ENCODE measurements around the gene MICU1.
"Not testable (repeated sequence)": the region's sequence is repeated elsewhere in the genome, so short reads cannot be mapped to it uniquely, and the experiment has no call there.

MICU1 gene

DNA sequence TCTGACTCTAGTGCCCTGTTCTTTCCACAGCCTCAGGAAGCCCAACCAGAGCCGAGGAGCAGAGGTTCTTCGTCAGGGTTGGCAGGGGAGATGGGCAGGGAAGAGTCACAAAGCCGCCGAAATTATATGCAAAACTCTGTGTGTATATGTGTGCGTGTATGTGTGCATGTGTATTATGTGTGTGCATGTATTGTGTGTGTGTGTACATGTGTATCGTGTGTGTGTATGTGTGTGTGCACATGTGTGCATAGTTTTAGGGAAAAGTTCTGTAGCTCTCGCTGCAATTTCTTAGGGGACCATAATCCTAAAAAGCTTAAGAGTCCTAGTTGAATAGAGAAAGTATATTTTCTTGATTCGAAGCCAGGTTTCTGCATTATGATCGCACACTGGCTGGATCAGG lies 288.2 kb downstream of the MICU1 start:
- no peak for DNase-seq

DNA sequence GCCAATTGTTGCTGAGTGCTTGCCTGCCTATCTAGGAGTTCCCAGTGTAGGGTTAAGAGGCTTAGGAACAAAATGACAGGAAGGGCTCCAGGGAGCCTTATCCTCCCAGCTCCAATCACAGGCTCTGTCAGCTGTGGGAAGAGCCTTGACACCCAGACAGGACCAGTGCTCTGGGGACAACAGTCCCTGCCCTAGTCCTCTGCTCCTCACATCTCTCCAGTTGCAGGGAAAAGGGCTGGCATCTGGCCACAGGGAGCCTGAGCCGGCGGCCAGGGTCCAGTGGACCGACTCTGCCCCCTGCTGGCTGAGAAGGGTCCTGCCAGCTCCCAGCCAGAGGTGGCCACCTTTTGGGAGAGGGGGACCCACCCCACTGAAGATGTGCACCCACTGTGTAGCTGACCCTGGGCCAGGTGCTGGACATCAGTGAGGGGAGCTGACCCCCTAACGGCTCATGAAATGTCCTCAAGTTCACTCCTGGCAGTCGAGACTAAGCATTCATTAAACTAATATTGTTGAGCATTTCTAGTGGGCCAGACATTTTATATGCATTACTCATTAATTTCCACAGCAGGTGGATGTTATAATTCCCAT lies 288.7 kb downstream of the MICU1 start:
- peak; percentile 73 for DNase-seq

DNA sequence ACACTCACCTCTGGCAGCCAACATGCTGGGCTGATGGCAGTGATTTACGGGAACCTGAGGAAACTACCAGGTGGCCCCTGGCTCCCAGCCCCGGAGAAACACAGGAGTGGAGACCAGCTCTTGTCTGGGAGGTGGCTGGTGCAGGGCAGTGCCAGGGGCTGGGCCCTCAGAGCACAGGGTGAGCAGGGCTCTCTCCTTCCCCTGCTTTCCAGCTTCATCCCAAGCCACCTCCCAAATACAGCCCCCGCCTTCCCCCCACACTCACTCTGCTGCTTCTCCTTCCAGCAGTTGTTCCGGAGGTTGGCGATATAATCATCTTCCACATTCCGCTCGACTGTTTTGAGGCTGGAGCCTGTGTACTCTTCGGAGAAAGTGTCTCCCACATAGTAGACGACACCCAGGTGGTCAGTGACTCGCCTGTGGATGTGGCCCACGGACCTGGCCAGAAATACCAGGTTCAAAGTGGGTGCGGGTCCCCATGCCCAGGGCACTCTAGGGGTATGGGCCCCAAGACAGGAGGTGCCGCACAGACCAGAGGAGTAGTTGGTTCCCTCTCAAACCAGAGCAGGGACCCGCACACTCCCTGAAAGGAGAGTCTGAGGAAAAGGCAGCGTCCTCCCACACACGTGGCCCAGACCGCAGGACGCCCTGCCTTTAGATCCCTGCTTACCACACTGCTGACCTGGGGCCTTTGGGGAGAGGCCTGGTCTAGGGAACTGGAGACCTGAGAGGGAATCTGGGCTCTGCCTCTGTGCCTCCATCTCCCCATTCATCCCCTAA lies 289.4 kb downstream of the MICU1 start:
- DNase-seq: no peak

DNA sequence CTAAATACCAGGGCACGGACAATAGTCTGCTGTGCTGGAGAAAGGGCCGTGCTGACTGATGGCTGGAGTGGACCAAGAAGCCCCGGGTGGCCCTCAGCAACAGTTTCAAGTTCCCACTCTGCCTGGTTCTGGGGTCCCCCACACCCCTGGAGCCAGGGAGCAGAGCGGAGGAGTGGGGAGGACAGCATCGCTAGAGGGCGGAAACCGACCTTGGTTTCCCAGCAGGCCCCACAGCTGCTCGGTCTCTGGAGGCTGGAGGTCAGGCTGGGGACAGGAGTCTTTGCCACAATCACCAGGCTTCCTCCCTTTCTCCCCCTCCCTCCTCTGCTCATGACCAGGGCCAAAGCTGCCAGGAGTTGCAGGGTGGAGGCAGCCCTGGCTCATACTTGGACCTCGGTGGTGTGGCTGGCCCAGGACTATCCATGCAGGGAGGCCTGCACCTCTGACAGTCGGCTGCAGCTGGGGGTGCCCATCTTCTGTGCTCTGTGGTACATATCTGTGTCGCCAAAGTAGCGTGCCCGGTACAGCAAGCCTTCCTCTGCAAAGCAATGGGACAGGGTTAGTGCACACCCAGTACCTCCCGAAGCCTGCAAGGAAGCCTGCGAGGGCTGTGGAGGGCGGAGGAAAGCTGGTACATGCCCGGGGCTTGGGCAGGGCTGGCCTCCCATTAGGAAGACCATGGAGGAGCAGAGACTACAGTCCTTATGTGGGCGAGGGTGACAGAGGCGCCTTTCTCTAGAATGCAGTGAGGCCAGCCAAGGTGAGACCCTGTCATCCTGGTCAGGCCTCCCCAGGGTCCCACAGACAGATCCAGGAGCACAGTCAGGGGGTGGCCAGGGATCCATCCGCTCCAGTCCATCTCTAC lies 290.3 kb downstream of the MICU1 start:
- DNase-seq: no peak

DNA sequence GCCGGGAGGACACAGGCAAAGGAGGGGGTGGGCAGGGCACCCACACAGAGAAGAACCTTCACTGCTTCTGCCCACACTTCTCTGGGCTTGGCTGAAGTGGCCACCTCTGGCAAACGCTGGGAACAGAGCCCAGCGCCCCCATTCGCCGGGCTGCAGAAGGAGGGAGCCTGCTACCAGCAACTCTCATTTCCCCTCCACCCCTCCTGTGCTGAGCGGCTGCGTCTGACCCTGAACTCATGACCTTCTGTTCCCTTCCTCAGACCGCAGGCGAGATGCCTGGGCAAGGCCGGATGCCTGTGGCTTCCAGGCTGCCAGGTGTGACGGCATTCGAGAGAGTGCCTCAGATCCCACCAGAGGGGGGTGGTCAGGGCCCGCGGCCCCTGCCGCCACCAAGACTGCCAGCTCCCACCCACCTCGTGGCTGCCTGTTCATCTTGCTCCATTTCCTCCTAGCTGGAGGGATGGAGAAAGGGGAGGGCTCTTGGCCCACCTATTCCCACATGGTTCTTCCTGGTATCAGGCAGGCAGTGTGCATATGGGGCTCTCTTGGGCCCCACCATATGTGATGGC lies 291.0 kb downstream of the MICU1 start:
- peak; percentile 71 for DNase-seq

DNA sequence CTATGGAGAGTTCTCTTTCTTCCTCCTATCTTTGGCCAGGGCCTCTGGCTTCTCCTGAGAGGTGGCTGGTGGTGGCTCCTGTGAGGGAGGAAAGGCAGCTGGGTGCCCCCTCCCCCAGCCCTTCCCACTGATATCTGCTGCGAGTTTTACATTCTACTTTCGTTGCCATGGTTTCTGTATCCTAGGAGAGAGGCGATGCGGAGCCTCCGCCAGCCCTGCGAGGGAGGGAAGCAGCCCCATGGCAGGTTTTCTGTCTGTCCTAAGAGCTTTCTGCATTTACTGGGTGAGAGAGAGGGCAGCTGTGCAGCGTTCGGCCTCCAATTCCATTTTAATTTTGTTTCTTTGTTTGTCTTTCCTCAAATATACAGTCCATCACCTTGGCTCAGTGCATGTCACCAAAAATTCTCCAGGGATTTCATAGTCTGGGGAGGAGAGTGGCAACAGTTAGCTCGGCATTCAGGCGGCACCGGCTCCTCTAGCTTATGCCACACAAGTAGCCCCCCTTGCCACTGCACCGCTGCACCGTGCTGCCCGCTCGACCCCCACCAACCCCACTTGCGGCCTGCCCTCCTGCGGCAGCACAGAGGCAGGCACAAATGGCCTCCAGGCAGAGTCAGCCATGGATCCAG lies 291.6 kb downstream of the MICU1 start:
- no peak for DNase-seq

DNA sequence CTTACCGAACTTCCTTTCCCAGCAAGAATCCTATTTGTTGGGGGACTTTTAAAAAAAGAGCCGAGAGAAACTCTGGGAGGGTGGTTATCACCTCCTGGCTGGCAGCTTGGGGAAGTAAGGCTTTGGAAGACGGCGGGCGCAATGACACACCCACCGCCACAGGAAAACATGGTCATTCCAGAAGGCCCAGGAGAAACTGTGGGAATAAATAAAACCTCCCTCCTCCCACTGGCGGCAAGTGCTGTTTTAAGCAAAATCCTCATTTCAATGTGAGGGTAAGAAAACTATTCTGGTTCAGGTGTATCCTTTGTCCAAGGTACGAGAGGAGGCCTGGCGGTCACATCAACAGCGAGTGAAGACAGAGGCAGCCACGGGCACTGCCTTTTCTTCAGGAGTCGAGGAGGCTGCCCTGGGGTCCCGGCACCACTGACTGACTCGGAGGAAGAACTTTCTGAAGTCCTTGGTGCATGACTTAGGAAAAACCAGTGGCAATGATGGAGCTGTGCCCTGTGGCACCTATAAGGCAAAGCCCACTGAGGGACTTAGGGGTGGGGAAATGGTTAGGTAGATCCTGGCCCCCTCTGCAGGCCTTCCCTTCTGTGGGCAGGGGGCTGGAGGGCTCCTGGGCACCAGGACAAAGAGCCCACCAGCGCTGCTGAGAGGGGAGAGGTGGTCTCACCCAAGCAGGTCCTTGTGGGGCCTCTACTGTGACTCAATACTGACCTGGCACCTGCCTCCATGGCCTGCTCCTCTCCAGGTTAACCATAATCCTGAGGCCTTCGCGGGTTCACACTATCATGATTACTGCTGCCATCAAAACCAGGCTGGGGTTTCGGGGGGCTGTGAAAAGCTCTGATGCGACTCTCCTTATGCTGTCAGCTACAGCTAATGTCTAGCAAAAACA lies 292.5 kb downstream of the MICU1 start:
- DNase-seq: no peak

DNA sequence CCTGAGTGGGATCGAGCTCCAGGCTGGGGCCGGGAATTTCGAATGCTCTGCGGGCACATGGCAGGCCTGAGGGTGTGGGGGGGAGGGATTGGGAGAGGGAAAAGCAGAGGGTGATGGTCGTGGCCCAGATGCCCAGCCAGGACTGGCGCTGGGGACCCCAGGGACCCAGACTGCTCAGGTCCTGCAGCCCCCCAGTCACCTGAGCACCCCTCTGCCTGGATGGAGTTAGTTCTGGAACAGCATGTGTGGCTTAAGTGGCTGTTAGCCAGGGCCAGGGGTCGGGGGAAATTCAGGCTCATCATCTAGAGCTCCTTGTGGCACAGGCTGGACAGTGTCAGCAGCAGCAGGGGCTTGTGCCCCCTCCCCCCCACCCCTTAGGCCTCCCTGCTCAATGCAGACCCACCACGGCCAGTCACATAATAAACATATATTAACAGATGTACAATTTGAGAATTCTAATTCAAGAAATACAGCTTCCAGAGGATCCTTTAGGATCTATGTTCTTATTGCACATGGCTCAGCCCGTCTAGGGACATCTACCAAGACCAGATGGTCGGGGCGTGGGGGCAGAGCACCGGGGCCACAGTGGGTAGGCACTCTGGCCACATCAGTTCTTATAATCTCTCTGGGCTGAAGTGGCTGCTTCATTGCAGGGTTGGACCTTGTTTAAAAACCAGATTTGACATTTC lies 293.3 kb downstream of the MICU1 start:
- DNase-seq: no peak

DNA sequence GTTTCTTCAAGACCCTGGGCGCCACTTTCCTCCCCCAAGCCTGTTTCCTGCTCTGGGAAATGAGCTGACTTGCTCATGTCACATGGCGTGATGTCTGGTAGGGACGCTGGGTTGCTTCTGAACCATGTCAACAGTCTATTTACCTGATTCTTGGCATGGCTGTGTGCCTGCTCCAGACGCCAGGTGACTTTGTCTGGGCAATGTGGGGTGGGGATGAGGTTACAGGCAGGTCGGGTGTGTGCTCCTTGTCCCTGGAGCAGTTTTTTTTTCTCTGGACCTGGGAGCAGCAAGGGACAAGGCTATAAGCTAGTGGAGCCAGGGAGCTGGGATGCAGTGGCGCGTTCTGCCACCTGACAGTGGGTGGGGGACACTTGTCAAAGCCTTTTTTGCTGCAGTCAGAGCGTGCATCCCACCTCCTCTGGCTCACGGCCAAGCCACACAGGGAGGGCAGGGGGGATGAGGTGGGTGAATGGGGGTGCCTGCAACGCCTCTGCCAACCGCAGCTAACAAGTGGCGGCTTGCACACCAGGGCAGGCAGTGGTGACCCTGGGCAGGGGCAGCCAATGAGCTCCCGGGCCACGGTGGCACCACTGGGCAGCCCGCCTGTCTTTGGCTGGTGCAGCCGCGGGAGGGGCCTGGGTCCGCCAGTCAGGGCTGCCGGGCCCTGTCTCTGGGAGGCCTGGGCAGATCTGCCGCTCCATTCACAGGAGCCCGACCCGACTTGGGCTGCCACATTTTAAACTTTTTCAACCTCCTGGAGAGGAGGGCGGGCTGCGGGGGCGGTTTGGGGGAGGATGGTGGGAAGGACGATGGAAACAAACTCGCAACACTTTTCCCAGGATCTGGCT lies 294.1 kb downstream of the MICU1 start:
- peak; percentile 82 for DNase-seq

DNA sequence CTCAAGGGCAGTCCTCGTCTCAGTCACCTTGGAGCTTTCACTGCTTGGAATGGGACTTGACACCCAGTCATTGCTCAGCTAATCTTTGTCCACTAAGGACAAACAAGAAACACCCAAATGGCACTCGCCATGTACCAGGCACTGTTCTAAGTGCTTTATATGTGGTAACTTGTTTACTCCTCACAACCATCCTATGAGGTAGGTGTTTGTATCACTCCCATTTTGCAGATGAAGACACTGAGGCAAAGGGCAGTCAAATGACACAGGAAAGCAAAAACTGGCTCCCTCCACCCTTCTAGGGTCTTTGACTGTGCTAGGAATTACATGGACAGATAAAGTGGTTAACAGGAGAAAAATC lies 295.8 kb downstream of the MICU1 start:
- no peak for DNase-seq

DNA sequence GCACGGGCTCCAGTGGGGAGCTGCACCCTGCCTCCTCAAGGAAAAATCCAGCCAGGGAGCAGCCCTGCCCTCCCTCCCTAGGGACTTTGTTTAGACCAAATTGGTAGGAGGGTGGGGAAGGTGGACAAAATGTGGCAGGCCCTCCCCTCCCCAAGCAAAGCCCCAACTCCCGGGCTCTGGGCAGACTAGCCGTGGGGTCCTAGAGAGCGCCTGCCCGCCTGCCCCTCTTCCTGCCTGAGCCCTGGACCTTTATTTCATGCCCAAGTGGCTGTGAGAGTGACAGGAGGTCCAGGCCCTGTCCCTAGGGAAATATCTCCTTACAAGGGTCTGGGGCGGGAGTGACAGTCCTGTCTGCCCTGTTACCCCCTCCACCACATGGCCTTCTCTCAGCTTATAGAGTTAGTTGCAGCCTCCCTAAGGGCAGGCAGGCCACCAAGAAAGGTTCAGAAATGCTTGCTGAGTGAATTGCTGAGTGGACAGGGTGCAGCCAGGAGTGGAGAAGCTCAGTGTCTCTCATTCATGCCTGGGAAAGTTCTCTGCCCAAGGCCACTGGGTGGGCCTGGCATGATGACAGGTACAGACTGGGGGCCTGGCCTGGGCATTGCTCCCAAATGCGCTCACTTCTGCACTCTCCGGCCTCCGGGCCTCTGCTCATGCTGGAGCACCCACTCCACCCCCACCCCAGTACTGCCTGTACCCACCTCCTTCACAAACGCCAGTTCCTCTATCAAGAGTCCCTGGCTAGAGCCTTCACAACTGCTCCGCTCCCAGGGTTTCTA lies 296.4 kb downstream of the MICU1 start:
- DNase-seq: no peak

DNA sequence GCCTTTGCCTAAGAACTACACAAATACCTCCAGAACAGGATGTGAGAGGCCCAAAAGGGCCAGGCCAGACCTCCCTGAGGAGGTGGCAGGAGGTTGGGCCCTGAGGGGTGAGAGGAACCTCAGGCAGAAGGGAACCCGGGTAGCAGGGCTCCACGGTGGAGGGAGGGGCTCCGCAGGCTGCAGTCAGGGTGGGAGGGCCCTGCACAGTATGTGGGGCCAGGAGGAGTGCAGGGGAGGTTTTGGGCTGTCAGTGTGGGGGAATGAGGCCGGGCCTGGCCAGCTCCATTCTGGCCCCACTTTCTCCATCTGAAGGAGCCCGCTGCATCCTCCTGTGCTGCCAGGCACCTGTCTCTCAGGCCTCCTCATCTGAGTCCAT lies 297.1 kb downstream of the MICU1 start:
- DNase-seq: no peak

DNA sequence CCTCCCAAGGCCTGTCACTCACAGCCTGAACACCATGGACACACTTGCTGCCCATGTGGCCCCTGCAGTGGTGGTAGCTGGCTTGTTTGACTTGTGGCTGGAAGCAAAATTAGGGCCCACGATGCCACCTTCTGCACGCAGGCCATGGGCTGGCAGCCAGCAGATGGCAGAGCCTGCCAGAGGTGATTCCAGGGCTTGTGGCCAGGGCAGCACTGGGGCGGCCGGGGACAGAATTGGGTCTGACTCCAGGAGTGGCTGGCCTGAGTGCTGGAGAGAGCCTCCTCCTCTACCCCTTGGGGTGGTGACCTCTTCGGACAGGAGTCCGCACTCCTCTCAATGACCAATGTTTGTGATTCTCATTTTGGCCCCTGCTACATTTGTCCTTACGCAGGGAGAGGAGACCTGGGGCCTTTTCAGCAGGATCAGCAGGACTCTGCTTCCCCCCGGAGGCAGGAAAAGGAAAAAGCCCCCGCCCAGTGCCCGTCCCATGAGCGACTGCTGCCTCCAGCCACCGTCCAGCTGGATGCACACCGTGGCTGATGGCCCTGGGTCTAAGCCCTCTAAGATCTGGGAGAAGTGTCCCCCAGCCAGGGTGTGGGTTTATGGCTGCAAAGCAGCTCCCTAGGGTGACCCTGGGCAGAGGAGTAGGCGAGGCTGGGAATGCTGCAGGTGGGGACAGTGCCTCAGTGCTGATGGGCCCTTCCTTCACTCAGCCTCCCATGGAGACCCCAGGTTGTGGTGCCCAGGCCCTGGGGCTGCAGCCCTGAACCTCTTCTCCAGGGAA lies 297.6 kb downstream of the MICU1 start:
- DNase-seq: no peak

DNA sequence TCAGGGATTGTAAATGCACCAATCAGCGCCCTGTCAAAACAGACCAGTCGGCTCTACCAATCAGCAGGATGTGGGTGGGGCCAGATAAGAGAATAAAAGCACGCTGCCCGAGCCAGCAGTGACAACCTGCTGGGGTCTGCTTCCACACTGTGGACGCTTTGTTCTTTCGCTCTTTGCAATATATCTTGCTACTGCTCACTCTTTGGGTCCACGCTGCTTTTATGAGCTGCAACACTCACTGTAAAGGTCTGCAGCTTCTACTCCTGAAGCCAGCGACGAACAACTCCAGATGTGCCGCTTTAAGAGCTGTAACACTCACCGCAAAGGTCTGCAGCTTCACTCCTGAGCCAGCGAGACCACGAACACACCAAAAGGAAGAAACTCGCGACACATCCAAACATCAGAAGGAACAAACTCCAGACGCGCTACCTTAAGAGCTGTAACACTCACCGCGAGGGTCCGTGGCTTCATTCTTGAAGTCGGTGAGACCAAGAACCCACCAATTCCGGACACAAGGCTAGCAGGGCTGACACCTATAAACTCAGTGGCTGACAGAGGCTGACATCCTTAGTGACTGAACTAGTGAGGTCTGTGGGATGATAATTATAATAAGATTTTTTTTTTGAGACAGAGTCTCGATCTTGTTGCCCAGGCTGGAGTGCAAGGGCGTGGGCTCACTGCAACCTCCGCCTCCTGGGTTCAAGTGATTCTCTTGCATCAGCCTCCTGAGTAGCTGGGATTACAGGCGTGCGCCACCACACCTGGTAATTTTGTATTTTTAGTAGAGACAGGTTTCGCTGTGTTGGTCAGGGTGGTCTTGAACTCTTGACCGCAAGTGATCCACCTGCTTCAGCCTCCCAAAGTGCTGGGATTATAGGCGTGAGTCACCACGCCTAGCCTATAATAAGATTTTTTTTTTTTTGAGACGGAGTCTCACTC lies 298.9 kb downstream of the MICU1 start:
- peak; percentile 74 for DNase-seq

DNA sequence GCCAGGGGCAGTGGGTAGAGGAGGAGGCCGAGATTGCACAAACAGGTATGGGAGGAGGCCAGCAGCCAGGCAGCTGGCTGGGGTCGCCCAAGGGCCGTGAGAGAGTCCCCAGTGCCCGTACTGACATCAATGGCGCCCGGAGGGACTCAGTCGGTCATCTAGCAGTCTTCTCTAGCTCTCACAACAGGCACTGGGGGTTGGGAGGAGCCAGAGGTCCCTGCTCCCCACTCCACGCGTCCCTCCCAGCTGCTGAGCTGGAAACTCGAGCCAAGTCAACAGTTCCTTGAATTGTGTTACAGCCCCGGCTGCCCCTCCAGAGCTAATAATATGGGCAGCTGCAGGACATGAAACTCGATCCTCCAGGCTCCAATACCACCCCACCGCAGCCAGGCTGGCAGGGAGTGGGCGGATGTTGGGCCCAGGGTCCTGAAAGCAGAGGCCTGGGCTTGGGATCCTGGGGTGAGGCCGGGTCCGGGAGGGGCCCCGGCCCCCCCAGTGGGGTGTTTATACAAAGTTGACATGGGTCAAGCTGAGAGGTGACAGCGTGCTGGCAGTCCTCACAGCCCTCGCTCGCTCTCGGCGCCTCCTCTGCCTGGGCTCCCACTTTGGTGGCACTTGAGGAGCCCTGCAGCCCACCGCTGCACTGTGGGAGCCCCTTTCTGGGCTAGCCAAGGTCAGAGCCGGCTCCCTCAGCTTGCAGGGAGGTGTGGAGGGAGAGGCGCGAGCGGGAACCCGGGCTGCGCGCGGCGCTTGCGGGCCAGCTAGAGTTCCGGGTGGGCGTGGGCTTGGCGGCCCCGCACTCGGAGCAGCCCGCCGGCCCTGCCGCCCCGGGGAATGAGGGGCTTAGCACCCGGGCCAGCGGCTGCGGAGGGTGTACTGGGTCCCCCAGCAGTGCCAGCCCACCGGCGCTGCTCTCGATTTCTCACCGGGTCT lies 300.4 kb downstream of the MICU1 start:
- not testable (repeated sequence) for DNase-seq

DNA sequence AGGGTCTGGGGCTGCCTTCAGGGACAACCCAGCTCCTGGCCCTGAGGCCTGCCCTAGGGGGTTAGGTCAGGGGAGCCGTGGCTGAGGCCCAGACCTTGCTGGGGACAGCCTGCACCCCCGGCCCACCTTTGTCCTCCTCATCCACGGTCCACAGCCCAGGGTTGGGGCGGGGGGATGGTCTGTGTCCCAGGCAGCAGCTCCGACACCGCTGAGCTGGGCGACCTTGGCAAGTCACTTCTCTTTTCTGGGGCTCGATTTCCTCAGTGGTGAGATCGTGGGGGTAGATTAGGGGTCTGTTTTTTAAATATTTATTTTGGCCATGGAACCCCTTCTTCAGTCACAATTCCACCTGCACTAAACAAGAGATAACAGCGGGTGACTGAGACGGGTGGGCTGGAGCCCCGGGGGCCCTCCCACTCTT lies 302.1 kb downstream of the MICU1 start:
- no peak for DNase-seq
